ENCODE measurements around the gene RGS21. TPM values are rescaled to one million over a fixed set of nuclear protein-coding genes. Genes with fewer than 3 reads are reported as not detected.

Gene RGS21
- total and polyA plus RNA-seq, 2 donors (not counting 1 experiment from before 2014, with no cell fraction given), result not detected

DNA sequence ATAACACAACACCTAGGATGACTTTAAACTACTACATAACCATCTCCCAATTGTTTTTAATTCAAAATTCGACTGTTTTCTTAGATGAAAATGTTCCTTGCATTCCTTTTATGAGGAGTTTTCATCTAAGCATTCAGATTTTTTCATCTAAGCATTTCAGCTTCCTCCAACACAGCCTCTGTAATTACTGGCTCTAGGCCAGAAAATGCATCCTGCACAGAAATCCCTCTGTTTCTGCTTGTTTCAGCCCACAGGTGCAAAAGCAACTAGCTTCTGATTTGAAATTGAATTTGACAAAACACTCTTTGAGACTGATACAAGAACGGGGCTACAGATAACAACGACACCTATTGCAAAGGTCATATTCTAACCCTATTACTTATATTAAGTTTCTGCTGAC lies 90.4 kb downstream of the RGS21 start:
- no peak overlapping the region for H3K27ac Mint-ChIP-seq
- ChIA-PET CTCF (no interaction called here), POLR2A (no interaction called here)
- DNase-seq (no peak), ATAC-seq (ENCODE audit: low read depth) (no peak)
- Histone ChIP-seq H3K9ac (ENCODE audit: low read length) (no peak overlapping the region), H4K20me1 (ENCODE audit: control insufficient read depth, insufficient read depth, low read length, poor library complexity, severe bottlenecking) (no peaks in the 10 kb centered on the region), H3K27me3 (replicated peaks in 1 of 4; ENCODE audit: control extremely low read depth in 1 of 4, control insufficient read depth in 3 of 4, insufficient read depth in 4 of 4, low read length in 3 of 4) (no peaks in the 10 kb centered on the region), H3K27ac (ENCODE audit: low read length in 2 of 2) (no peak overlapping the region), H2AFZ (ENCODE audit: insufficient read depth, low read depth, low read length, poor library complexity, severe bottlenecking) (no peak overlapping the region), H3K36me3 (replicated peaks in 1 of 2; ENCODE audit: control extremely low read depth in 1 of 2, control insufficient read depth in 1 of 2, extremely low read depth in 1 of 2, insufficient read depth in 2 of 2, low read length in 1 of 2) (no peaks in the 10 kb centered on the region), H3K4me2 (replicated peaks; ENCODE audit: low read depth, low read length, poor library complexity, severe bottlenecking) (no peak overlapping the region), H3K9me3 (ENCODE audit: control extremely low read depth in 1 of 3, control insufficient read depth in 2 of 3, insufficient read depth in 1 of 3, low read length in 2 of 3) (no peaks in the 10 kb centered on the region), H3K4me3 (ENCODE audit: control extremely low read depth in 1 of 5, extremely low read depth in 1 of 5, insufficient read depth in 1 of 5, low read depth in 2 of 5, low read length in 4 of 5) (no peak overlapping the region), H3K4me1 (ENCODE audit: control insufficient read depth in 2 of 2, insufficient read depth in 2 of 2, low read length in 2 of 2) (no peaks in the 10 kb centered on the region), H3K79me2 (ENCODE audit: control insufficient read depth, insufficient read depth, low read length) (no peaks in the 10 kb centered on the region)
- H3K9me3 Mint-ChIP-seq (ENCODE audit: insufficient read depth), result no peaks in the 10 kb centered on the region
- H3K27me3 Mint-ChIP-seq, result no peaks in the 10 kb centered on the region
- no CpG with 5 or more reads among the region's 3 CpGs for WGBS (ENCODE audit: insufficient coverage)
- no peak overlapping the region for H3K4me3 Mint-ChIP-seq
- intact Hi-C loops (cut with micrococcal nuclease), result no loop called here
- H3K4me1 Mint-ChIP-seq, result no peaks in the 10 kb centered on the region
- no peak for TF ChIP-seq EZH2 (IDR thresholded peaks at IDR 0.05; ENCODE audit: borderline replicate concordance, insufficient read depth, low read depth, low read length, poor library complexity, severe bottlenecking)
- TF ChIP-seq, protein P1, sequence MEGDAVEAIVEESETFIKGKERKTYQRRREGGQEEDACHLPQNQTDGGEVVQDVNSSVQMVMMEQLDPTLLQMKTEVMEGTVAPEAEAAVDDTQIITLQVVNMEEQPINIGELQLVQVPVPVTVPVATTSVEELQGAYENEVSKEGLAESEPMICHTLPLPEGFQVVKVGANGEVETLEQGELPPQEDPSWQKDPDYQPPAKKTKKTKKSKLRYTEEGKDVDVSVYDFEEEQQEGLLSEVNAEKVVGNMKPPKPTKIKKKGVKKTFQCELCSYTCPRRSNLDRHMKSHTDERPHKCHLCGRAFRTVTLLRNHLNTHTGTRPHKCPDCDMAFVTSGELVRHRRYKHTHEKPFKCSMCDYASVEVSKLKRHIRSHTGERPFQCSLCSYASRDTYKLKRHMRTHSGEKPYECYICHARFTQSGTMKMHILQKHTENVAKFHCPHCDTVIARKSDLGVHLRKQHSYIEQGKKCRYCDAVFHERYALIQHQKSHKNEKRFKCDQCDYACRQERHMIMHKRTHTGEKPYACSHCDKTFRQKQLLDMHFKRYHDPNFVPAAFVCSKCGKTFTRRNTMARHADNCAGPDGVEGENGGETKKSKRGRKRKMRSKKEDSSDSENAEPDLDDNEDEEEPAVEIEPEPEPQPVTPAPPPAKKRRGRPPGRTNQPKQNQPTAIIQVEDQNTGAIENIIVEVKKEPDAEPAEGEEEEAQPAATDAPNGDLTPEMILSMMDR (IDR thresholded peaks at IDR 0.05), result no peak

Other genes with a start within 250 kb of the RGS21 start
- not detected in 2 replicates for gene RGS18, start 158.5 kb upstream of the RGS21 start, total RNA-seq
- gene RGS18, start 158.5 kb upstream of the RGS21 start, polyA plus RNA-seq, result 0.09 and 0.71 TPM in 2 replicates